Peyer's patch (tissue), 4 donors: ENCODE measurements around the gene CACNG4. TPM values are rescaled to one million over a fixed set of nuclear protein-coding genes. Genes with fewer than 3 reads are reported as not detected.
"Not testable (repeated sequence)": the region's sequence is repeated elsewhere in the genome, so short reads cannot be mapped to it uniquely, and the experiment has no call there.

Source experiments
- DNase-seq, 3 donors: peaks; one replicate each; pipeline ENCODE4 v3.0.0-alpha.2; 2017 to 2019
- H3K27ac ChIP-seq, 4 donors: fragments of 200-600 bp; sonication (generic); one replicate each; pipeline ENCODE4 v1.5.1; 2016 to 2019
- H3K27me3 ChIP-seq, 2 donors: fragments of 200-600 bp; sonication (generic); one replicate each; pipeline ENCODE4 v1.5.1; 2019
- H3K36me3 ChIP-seq, 3 donors: fragments of 200-600 bp; sonication (generic); one replicate each; pipeline ENCODE4 v1.5.1; 2016 to 2019
- H3K4me1 ChIP-seq, 4 donors: fragments of 200-600 bp; sonication (generic); one replicate each; pipeline ENCODE4 v1.5.1; 2016 to 2019
- H3K4me3 ChIP-seq, 4 donors: fragments of 200-600 bp; sonication (generic); 1 replicate in 3 of 4; 2 replicates in 1 of 4; pipeline ENCODE4 v1.5.1; 2016 to 2019; ENCODE audit warnings: mild to moderate bottlenecking in 1 of 4
- H3K9me3 ChIP-seq, 4 donors: fragments of 200-600 bp; sonication (generic); one replicate each; pipeline ENCODE4 v1.5.1; 2016 to 2019; ENCODE audit warnings: mild to moderate bottlenecking in 1 of 4
- CTCF ChIP-seq, 6 experiments: fragments of 450-650 bp in 4 of 6; fragments of 200-600 bp in 2 of 6; sonication (generic) in 1 of 6; IDR thresholded peaks; one replicate each; pipeline ENCODE4 v1.5.1; 2017 to 2019; ENCODE audit warnings: antibody characterized with exemption in 6 of 6, mild to moderate bottlenecking in 3 of 6, moderate library complexity in 1 of 6
- POLR2A ChIP-seq, 2 donors: fragments of 450-650 bp; IDR thresholded peaks; one replicate each; pipeline ENCODE4 v1.5.1; 2017; ENCODE audit warnings: antibody characterized with exemption in 2 of 2, mild to moderate bottlenecking in 2 of 2, moderate library complexity in 2 of 2
- total RNA-seq, 4 donors: library from RNA; depleted of rRNA; stranded (reverse); fragments of >200 nt; gene quantifications; one replicate each; pipeline ENCODE4 v1.1.0, GENCODE V29; 2016

The CACNG4 gene
- total RNA-seq, 4 donors from 2014 or later = 0.40 TPM; not detected in 3

GRCh38 chr17:67040652-67041051, 76.1 kb downstream of the CACNG4 start:
- H3K36me3 ChIP-seq = no peaks in the 10 kb centered on the region
- no peaks in the 10 kb centered on the region for H3K4me1 ChIP-seq
- H3K27ac ChIP-seq = no peak overlapping the region
- no peak for DNase-seq
- TF ChIP-seq POLR2A (IDR thresholded peaks at IDR 0.05) = no peak
- no peaks in the 10 kb centered on the region for H3K27me3 ChIP-seq
- H3K9me3 ChIP-seq = no peaks in the 10 kb centered on the region
- no peak overlapping the region for H3K4me3 ChIP-seq

- not testable (repeated sequence) for H3K9me3 ChIP-seq, H3K36me3 ChIP-seq, H3K27me3 ChIP-seq, H3K4me1 ChIP-seq, H3K27ac ChIP-seq, DNase-seq, H3K4me3 ChIP-seq
These were observed 76.6 kb downstream of the CACNG4 start for GRCh38 chr17:67041119-67041518.

GRCh38 chr17:67041531-67041930, 77.0 kb downstream of the CACNG4 start:
- Histone ChIP-seq H3K4me3 (no peak overlapping the region), H3K4me1 (no peaks in the 10 kb centered on the region), H3K9me3 (no peaks in the 10 kb centered on the region), H3K27ac (no peak overlapping the region), H3K36me3 (no peaks in the 10 kb centered on the region), H3K27me3 (no peaks in the 10 kb centered on the region)
- no peak for DNase-seq
- TF ChIP-seq POLR2A (IDR thresholded peaks at IDR 0.05) (no peak), CTCF (IDR thresholded peaks at IDR 0.05) (no peak)

GRCh38 chr17:67041941-67042899, 77.7 kb downstream of the CACNG4 start:
- Histone ChIP-seq H3K36me3 (no peaks in the 10 kb centered on the region), H3K27me3 (no peaks in the 10 kb centered on the region), H3K4me3 (no peak overlapping the region), H3K27ac (no peak overlapping the region), H3K4me1 (no peaks in the 10 kb centered on the region), H3K9me3 (peaks cover 0 to under 1% (median 0%) of the 10 kb centered on the region in 4 donors)
- no peak for DNase-seq
- TF ChIP-seq CTCF (IDR thresholded peaks at IDR 0.05) (no peak), POLR2A (IDR thresholded peaks at IDR 0.05) (no peak)

GRCh38 chr17:67043283-67043682, 78.8 kb downstream of the CACNG4 start:
- Histone ChIP-seq H3K9me3 (peaks cover 0 to 5% (median 2%) of the 10 kb centered on the region in 4 donors), H3K4me3 (no peak overlapping the region), H3K36me3 (no peaks in the 10 kb centered on the region), H3K27me3 (no peaks in the 10 kb centered on the region), H3K27ac (no peak overlapping the region), H3K4me1 (no peaks in the 10 kb centered on the region)
- DNase-seq = no peak
- no peak for TF ChIP-seq CTCF (IDR thresholded peaks at IDR 0.05)
- no peak for TF ChIP-seq POLR2A (IDR thresholded peaks at IDR 0.05)

GRCh38 chr17:67044016-67044772, 79.7 kb downstream of the CACNG4 start, which contains the start of gene CACNG1:
CACNG1 (plus strand) TSS chr17:67044554; CDS start chr17:67044661, 107 bp downstream.
- peaks cover 0 to 10% (median 3%) of the 10 kb centered on the region in 4 donors for H3K9me3 ChIP-seq
- H3K27me3 ChIP-seq = no peaks in the 10 kb centered on the region
- H3K4me1 ChIP-seq = no peaks in the 10 kb centered on the region
- no peak within 1 kb of the TSS for H3K27ac ChIP-seq
- no peaks in the 10 kb centered on the region for H3K36me3 ChIP-seq
- TF ChIP-seq CTCF (IDR thresholded peaks at IDR 0.05) (no peak), POLR2A (IDR thresholded peaks at IDR 0.05) (no peak)
- no peak for DNase-seq
- H3K4me3 ChIP-seq = no peak within 1 kb of the TSS
